NCI-H526 treated with DMSO at 0.1 percent for 48 hours (cell line): Measurements from ENCODE around the gene DISC1.
A peak's percentile ranks its signal among the peaks of the same experiment; 100 is the strongest.

Source experiments
- DNase-seq: peaks from one replicate; lab custom pipeline; 2025; lab: John Stamatoyannopoulos, UW

The DISC1 gene

DNA sequence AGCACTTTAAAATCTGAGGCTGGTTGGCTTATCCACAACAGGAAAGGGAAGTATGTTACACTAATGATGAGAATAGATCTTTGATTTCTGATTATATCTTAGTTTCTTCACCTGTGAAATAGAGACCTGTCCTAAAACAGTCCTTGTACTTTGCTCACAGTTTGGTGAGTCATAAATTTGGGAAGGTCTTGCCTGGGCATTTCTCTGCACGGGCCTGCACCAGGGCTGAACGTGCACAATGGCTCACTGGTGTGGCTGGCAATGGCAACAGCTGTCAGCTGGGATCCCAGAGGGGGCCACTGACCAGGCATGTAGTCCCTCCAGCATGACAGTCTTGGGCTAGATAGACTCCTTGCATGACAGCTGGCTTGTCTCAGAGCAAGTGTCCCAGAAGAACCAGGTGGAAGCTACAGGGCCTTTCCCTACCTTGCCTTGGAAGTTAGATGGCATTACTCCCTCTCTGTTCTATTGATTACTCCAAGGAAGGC is 367.4 kb downstream of the DISC1 start:
- no peak for DNase-seq

DNA sequence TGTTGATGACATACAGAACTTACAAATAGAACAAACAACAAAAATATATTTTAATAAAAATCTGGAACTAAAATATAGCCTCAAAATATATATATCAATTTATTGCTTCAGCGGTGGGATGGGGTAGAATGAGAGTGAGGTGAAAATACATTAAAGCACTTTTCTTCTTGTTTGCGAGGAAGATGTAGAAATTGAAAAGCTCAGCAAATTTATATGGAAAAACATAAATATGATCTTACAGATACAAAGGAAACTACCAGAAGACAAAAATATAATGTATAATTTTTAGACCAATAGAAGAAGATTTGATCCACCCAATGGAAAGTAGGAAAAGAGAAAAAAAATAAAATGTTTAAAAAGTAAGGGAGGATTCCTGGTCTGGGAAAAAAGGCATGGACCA is 372.2 kb downstream of the DISC1 start:
- no peak for DNase-seq

DNA sequence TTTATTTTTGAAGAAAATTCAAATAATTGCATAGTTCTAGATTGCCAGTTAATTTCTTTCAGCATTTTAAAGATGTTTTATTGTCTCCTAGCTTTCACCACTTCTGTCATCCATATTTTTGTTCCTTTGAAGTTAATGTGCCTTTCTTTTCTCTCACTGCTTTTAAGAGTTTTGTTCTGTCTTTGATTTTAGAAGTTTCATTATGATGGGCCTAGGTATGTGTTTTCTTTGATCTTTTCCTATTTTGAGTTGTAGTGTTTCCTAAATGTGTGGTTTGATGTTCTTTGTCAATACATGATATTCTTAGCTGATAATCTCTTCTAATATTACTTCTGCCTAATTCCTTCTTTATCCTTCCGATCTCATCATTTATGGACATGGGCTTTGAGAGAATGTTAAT is 378.7 kb downstream of the DISC1 start:
- DNase-seq: no peak

DNA sequence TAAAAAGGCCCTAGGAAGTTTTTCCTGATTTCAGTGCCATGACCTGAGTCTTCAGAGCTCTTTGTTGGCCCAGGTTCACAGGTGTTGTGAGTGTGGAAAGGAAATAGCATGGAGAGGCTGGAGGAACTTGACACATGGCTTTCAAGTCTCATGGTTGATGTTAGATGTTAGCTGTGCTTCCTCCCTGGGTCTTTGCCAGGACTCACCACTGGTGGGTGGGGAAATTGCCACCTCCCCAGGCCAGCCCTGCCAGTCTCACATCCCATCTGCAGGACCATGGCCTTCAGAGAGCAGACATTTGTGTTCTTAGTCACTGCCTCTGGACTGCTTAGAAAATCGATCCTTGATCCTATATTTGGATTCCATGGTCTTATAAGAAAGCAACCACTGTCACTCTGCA is 383.2 kb downstream of the DISC1 start:
- DNase-seq: no peak

DNA sequence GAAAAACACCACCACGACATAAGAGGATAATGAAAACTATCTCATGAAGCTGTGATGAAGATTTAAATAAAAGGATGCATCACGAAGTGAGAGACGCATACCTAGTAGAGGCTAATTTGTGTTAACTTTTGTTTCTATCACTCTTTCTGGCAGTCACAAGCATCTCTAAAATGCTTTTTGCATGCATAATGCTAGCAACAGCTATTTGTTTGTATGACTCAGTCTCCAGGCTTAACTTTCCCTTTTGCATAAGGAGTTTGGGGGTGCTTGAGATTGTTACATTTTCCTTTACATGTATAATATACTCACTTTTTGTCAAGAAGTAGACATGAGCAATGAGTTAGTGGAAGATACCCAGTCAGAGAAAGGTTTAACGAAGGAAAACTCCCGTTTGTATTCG is 385.4 kb downstream of the DISC1 start:
- DNase-seq: no peak

DNA sequence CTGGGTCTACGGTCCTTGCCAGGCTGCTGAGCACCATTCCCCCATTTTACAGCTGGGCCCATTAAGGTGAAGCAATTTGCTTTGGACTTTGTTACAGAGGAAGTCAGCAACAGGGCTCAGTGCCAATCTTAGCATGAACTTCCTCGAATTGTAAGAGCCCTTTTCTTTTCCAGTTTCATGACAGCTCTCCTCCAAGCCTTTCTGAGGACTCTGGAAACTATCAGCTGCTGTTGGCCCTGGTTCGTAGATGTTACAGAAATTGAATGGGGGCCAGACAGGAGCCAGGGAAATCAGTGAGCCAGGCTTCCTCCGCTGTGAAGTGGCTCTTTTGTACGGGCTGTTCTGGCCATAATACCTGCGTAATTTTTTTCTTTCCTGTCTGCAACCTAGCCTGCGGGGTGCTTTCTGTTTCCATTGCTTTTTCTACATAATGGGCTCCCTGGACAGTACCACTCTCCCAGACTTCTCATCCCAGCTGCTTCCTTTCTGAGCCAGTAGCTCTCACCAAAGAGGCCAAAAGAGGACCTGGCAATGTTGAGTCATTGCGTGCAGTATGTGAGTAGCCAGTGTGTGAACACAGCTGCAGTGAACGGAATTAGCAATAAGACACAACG is 386.3 kb downstream of the DISC1 start:
- no peak for DNase-seq

DNA sequence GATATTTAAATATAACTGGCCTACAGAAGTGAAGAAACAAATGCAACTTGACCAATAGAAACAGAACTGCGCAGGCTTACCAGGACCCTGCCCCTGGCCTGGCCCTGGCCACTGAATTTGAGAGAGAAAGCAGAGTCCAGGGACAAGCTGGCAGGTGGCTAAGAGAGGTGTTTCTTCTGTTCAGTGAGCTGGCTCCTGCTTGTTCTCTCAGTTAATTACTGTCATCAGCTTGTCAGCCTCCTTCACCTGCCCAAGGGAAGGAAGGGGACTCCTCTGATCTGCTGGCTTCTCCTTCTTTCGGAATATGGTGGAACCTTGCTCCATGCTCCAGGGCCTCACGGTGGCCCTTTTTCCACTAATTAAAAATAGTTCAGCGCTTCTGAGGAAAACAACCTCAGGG is 388.4 kb downstream of the DISC1 start:
- DNase-seq: no peak

DNA sequence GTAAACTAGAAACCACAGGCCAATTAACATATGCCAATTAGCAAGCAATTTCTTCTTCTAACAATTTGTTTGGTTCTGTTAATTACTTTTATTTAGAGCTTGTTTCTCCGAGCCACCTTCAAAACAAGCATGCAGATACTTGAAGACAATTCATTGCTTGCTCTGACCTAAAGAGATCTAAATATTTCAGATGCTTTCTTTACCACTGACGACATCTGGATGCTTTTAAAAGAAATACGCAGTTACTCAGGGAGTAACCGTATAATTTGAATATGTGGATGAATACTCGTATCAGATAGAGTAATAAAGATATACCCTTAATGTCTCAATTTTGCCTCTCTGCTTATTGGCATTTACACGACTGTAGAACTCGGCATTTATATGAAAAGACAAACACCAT is 390.0 kb downstream of the DISC1 start:
- peak; percentile 31 for DNase-seq

DNA sequence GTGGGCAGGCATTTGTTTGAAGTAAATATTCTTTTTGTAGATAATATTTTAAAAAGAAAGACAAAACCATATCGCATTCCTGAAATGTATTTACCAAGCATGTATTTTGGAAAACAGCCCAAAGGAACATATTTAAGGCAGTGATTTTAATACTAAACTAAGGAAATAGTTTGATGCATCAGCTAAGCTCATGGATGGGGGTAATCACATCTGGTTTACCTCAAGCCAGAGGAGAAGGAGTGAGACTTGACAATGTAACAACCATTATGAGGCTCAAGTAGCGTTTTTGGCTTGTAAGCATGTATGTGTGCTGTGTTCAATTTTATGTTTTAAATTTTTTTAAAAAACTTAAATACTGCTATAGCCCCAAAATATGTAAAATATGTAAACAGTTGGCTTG is 390.5 kb downstream of the DISC1 start:
- no peak for DNase-seq

DNA sequence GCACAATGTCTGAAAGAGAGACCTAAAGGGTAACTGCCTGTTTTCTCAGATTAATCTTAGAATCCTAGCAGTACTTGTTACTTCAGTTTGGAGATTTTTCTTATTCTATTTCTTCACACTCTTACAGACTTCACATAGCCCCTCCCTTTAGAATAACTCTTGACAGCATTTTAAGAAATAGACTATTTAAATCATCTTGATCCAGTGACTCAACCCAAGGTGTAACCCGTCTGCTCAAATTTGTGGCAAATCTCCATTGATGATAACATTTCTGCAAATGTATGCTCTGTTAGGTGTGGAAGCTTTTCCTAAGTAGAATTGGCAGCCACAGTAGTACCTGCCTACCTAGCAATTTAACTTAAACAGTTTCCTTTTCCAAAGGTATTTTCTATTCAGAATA is 391.2 kb downstream of the DISC1 start:
- DNase-seq: no peak

DNA sequence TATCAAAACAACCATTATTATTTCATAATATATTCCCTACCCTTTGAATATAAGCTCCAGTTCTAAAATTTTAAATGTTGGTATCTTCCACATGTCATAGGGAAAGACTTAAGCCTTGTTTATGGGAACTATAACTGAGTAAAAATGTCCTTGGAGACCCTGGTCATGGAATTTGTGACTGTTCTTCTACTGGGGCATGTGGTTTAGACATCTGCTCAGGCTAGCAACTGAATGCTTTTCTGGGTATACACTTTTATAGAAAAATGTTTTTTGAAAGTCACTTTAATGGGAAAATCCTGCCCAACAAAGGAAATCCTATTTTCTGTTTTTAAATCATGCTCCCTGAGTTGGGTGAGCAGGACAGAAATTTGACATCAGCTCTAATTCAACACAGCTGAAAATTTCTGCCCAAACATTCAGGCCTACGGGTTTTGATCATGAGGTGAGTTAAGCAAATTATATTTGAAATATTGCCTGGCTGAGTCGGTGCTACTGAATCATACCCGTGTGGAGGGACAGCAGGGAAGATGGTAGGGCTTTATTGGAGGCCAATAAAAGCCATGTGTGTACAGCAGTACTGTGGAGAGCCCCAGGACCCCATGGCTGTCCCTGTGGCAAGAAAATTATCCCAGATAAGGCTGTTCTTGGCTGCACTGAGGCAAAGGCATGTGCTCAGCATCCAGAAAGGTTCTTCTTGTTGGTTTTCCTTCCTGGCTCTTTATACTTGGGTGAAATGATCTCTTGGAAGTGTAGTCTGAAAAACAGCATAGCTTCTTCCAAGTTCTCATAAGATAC is 391.8 kb downstream of the DISC1 start:
- no peak for DNase-seq

DNA sequence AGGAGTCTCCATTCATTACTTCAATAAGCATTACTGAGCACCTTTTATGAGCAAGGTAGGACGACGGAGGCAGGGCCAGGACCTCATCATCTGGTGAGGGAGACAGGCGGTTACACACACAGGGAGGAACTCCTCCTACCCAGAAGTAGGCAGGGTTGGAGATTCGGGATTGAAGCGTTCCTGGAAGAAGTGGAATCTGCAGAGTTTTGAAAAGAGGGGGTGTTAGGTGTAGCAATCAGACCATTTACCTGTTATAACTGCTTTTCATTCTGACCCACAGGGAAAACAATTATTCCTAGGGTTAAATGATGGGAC is 392.4 kb downstream of the DISC1 start:
- DNase-seq: no peak

DNA sequence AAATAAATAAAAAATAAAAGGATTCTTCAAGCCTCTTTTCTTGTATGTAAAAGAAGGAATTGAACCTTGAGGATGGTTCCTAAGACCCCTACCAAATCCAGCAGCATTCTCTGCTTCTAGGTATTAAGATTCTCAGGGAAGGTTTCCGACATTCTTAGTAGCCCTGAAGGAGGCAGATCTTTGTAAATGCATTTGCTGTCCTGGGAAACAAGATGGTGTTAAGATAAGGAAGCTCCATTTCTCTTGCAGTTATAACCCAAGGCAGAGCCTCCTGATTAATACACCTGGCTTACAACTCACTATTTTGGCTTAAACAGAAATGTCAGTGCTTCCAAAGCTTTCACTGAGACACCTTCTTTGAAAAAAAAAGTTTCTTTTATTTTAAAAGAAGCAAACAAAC is 393.8 kb downstream of the DISC1 start:
- DNase-seq: no peak

DNA sequence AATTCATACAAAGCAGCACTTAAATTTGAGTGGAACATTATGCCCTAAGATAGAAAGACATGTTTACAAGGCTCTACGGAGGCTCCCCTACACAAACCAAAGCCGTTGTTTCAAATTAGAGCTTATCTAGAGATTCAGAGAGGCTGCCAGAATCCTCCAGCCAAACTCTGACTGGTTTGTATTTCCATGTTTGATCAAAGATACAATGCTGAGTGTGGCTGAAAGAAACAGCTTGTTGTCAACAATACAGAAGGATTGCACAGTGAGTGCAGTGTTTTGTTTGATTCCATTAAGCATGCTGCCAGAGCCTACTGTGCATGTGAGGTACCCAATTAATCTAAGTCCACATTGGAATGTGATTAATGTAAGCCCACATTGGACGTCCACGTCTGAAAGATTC is 402.7 kb downstream of the DISC1 start:
- DNase-seq: no peak

DNA sequence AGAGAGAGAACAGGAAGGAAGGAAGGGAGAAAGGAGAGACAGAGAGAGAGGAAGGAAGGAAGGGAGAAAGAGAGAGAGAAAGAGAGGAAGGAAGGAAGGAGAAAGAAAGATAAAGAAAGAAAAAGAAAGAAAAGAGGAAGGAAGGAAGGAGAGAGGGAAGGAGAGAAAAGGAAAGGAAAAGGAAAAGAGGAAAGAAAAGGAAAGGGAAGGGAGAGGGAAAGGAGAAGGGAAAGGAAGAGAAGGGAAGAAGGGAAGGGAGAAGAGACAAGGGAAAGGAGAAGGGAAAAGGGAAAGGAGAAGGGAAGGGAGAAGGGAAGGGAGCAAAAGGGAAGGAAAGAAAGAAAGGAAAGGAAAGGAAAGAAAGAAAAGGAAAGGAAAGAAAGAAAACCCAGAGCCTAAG is 404.6 kb downstream of the DISC1 start:
- DNase-seq: no peak

DNA sequence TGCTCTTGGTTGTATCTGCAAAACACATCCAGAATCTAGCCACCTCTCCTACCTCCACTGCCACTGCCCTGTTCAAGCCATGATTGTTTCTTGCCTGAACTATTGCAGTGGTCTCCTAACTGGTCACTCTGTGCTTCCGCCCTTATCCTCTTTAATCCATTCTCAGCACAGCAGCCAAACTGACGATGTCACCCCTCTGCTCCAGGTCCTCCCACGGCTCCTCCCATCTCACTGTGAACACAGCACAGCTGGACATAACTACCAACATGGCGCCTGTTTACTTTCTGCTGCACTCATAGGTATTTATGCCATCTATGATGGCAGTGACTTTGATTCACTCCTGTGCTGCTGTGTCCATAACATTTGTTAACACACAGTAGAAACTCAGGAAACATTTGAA is 406.7 kb downstream of the DISC1 start:
- DNase-seq: no peak

DNA sequence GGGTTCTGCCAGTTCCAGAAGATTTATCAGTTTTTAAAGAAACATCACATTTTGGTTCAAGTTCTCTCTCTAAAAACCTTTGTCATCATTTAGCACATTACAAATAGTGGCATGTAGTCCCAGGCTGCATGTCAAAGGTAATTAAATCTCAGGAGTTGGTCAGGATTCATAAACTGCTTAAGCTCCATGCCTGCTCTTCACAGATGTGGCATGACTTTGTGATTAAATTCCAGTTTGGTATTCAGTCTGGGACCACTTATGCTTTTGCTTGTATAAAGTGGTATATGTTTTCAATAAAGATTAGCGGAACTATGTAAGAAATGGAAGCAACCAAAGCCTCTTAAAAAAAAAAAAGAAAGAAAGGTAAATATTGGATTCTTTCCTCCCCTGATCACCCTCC is 408.0 kb downstream of the DISC1 start:
- no peak for DNase-seq

DNA sequence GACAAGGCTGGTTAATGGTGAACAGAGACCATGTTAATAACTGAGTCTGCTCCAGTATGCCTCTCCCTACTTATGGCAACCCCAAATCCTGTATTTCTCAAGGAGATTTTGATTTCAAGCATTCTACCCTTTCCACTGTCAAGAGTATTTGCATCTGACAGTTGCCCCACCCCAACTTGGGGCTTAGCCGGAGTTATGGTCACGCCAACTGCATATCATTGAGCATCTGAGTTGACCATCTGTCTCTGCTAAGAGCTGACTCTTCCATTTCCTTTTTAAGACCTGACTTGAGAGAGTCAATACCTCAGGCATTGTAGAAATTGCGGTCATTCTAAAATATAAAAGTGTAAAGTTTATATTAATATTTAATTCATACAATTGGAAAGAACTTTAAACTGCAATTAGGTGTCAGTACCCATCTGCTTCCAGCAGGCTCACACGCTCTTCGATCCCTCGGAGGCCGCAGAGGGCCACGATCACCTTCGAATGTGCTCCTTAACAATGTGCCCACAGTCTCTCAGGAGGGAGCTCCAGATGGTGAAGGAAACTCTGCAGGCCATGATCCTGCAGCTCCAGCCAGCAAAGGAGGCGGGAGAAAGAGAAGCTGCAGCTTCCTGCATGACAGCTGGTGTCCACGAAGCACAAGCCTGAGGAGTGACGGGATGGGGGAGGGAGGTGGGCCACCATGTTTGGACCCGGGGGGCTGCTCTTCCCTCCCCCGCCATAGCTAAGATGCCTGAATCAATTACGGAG is 409.8 kb downstream of the DISC1 start:
- DNase-seq: no peak

DNA sequence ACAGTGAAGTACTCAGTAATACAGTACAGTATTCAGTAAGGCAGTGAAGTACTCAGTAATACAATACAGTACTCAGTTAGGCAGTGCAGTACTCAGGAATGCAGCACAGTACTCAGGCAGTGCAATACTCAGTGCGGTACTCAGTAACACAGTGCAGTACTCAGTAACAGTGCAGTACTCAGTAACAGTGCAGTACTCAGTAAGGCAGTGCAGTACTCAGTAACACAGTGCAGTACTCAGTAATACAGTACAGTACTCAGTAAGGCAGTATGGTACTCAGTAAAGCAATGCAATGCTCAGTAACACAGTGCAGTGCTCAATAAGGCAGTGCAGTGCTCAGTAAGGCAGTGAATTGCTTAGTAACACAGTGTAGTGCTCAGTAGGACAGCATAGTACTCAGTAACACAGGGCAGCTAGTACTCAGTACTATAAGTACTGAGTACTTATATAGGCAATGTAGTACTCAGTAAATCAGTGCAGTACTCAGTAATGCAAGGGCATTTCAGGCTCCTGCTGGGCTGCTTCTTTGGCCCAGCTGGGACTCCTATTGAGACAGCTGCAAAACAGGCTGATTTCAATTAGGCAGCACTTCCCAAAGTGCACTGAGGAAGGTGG is 411.3 kb downstream of the DISC1 start:
- DNase-seq: no peak

DNA sequence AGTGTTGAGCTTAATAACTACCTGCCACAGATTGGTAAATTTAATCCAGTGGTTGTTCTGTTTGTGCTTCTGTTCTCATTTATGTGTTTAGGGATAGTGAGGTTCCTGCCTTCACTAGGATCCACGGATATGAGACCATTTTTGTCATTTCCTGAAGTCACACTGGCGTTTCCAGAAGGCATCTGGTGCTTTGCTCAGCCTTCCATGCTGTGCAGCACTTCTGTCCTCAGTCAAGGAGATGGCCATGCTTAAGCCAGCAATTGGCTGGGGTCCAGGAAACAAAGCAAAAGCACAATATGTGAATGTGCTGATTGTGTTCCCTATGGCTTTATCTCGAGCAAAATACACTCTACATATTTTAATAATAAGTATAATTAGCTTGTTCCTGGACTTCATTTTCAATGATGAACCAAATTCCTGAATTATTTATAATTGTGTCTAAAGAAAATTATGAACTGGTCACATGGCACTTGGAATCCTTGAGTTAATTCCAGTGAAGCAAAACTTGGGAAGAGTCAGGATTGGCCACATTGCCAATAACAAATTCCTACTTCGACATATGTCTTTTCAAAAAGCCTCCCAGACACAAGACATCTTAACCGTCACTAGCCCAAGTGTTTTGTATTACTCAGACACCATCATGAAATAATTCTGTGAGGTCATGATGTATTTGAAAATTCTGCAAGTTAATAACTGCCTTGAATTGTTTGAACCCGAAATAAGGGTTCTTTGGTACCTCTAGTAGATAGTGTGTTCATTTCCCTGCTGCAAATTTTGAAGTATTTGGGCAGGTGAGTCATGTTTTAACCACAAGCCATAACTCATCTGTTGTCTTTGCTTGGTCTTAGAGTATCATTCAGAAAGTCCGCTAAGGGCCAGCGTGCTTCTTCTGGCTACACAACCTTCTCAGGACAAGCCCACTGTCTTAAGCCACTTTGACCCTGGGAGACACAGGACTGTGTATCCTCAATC is 412.4 kb downstream of the DISC1 start:
- DNase-seq: no peak

DNA sequence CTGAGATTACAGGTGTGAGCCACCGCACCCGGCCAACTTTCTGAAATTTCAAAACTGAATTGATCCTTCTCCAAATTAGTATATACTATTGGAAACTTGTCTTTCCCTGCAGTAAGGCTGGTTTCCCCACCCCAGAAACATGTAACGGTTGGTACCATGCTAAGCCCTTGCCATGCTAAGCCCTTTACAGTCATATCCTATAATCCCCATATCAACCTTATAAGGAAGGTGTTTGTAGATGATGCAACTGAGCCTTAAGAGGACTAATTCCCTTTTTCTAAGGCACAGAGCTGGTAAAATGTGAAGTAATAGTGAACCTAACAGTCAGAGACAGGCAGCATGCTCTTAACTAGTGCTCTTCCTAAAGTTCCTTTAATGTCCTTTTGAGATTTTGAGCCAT is 413.7 kb downstream of the DISC1 start:
- DNase-seq: no peak

DNA sequence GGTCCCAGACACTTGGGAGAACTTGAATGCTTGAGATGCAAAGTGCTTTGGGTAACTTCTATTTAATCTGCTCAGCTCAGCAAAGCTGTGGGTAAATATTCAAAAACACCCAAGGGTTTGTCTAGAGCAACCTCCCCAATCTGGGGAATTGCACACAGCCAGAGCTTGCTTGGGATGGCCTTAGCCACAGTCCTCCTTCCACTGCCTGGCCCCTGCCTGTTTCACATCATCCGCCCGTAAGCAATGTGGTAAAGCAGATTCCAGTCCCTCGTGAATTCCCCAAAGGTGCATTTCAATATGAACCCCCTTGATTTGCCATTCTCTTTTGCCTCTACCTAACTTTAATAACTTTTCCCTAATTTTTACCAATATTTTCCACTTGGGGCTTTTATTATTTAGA is 418.1 kb downstream of the DISC1 start:
- no peak for DNase-seq
